Measurements from ENCODE around the gene IFNG-AS1.

DNA sequence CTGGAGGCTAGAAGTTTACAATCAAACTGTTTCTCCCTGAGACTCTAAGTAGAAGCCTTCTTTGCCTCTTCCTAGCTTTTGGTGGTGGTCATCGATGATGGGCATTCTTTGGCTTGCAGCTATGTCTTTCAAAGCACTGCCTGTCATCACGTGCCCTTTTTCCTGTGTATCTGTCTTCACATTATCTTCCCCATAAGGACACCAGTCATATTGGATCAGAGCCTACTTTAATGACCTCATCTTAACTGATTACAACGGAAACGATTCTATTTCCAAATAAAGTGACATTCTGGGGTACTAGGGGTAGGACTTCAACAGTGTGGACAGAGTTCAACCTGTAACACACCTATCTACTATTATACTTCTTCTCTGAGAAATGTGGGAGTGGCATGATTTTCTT is 31.1 kb upstream of the IFNG-AS1 start:
- TF ChIP-seq, protein P1, sequence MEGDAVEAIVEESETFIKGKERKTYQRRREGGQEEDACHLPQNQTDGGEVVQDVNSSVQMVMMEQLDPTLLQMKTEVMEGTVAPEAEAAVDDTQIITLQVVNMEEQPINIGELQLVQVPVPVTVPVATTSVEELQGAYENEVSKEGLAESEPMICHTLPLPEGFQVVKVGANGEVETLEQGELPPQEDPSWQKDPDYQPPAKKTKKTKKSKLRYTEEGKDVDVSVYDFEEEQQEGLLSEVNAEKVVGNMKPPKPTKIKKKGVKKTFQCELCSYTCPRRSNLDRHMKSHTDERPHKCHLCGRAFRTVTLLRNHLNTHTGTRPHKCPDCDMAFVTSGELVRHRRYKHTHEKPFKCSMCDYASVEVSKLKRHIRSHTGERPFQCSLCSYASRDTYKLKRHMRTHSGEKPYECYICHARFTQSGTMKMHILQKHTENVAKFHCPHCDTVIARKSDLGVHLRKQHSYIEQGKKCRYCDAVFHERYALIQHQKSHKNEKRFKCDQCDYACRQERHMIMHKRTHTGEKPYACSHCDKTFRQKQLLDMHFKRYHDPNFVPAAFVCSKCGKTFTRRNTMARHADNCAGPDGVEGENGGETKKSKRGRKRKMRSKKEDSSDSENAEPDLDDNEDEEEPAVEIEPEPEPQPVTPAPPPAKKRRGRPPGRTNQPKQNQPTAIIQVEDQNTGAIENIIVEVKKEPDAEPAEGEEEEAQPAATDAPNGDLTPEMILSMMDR (IDR thresholded peaks at IDR 0.05; ENCODE audit: poor library complexity, severe bottlenecking) = no peak
- TF ChIP-seq, protein P2, sequence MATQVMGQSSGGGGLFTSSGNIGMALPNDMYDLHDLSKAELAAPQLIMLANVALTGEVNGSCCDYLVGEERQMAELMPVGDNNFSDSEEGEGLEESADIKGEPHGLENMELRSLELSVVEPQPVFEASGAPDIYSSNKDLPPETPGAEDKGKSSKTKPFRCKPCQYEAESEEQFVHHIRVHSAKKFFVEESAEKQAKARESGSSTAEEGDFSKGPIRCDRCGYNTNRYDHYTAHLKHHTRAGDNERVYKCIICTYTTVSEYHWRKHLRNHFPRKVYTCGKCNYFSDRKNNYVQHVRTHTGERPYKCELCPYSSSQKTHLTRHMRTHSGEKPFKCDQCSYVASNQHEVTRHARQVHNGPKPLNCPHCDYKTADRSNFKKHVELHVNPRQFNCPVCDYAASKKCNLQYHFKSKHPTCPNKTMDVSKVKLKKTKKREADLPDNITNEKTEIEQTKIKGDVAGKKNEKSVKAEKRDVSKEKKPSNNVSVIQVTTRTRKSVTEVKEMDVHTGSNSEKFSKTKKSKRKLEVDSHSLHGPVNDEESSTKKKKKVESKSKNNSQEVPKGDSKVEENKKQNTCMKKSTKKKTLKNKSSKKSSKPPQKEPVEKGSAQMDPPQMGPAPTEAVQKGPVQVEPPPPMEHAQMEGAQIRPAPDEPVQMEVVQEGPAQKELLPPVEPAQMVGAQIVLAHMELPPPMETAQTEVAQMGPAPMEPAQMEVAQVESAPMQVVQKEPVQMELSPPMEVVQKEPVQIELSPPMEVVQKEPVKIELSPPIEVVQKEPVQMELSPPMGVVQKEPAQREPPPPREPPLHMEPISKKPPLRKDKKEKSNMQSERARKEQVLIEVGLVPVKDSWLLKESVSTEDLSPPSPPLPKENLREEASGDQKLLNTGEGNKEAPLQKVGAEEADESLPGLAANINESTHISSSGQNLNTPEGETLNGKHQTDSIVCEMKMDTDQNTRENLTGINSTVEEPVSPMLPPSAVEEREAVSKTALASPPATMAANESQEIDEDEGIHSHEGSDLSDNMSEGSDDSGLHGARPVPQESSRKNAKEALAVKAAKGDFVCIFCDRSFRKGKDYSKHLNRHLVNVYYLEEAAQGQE (IDR thresholded peaks at IDR 0.05; ENCODE audit: borderline replicate concordance) = no peak
- TF ChIP-seq TAF1 (IDR thresholded peaks at IDR 0.05; ENCODE audit: low read depth) (no peak), EZH2 (IDR thresholded peaks at IDR 0.05; ENCODE audit: borderline replicate concordance, insufficient read depth, low read length, poor library complexity, severe bottlenecking) (no peak), POLR2AphosphoS5 (IDR thresholded peaks at IDR 0.05) (no peak), EP300 (conservative IDR thresholded peaks at IDR 0.05; ENCODE audit: poor library complexity, severe bottlenecking) (no peak), RAD21 (conservative IDR thresholded peaks at IDR 0.05) (no peak)
